Prostate gland (tissue), 2 donors: ENCODE measurements around the gene ZSCAN20. TPM values are rescaled to one million over a fixed set of nuclear protein-coding genes. Genes with fewer than 3 reads are reported as not detected.

Experiments
- DNase-seq: peaks from one replicate; pipeline ENCODE4 v3.0.0-alpha.2; 2019; ENCODE audit warnings: low spot score
- H3K27ac ChIP-seq, 2 donors: fragments of 200-600 bp; sonication (generic); 2 replicates each; pipeline ENCODE4 v1.5.1; 2017 to 2019
- H3K27me3 ChIP-seq: fragments of 200-600 bp; sonication (generic); replicated peaks from 2 replicates; pipeline ENCODE4 v1.5.1; 2019; ENCODE audit not compliant: insufficient read depth
- H3K36me3 ChIP-seq, 2 donors: fragments of 200-600 bp; sonication (generic); 1 replicate in 1 of 2; 2 replicates in 1 of 2; pipeline versions ENCODE4 v1.5.1 to v1.8.1; 2017 to 2019
- H3K4me1 ChIP-seq: fragments of 200-600 bp; sonication (generic); replicated peaks from 2 replicates; pipeline ENCODE4 v1.5.1; 2019
- H3K4me3 ChIP-seq, 2 donors: fragments of 200-600 bp; sonication (generic); 2 replicates each; pipeline ENCODE4 v1.5.1; 2017 to 2019
- H3K9me3 ChIP-seq: fragments of 200-600 bp; sonication (generic); 2 replicates; pipeline ENCODE4 v1.5.1; 2017
- CTCF ChIP-seq, 4 experiments: fragments of 200-600 bp in 2 of 4; fragments of 450-650 bp in 2 of 4; sonication (generic) in 2 of 4; IDR thresholded peaks; 1 replicate in 3 of 4; 2 replicates in 1 of 4; pipeline ENCODE4 v1.5.1; 2016 to 2019; ENCODE audit warnings: antibody characterized with exemption in 4 of 4, mild to moderate bottlenecking in 2 of 4, moderate library complexity in 2 of 4
- POLR2A ChIP-seq: fragments of 450-650 bp; IDR thresholded peaks from one replicate; pipeline ENCODE4 v1.6.1; 2016; ENCODE audit warnings: antibody characterized with exemption, mild to moderate bottlenecking
- POLR2AphosphoS5 ChIP-seq: sonication (generic); formaldehyde crosslinking; IDR thresholded peaks from one replicate; pipeline ENCODE4 v1.6.1; 2017; ENCODE audit warnings: antibody characterized with exemption
- WGBS: methylation state at CpG from one replicate; pipeline ENCODE4 v1.1.5; 2018; 5-methylcytosine and 5-hydroxymethylcytosine counted together
- intact Hi-C: fragments of 100-400 bp; cut with DNase I; formaldehyde crosslinking; loops from one replicate; pipeline ENCODE4 v1.14.2; 2022
- total RNA-seq, 2 donors: library from RNA; depleted of rRNA; stranded (reverse); fragments of >200 nt; gene quantifications; one replicate each; pipeline ENCODE4 v1.1.0, GENCODE V29; 2016

The ZSCAN20 gene
- total RNA-seq, 2 donors from 2014 or later, result 4.7 to 11.1 TPM

DNA sequence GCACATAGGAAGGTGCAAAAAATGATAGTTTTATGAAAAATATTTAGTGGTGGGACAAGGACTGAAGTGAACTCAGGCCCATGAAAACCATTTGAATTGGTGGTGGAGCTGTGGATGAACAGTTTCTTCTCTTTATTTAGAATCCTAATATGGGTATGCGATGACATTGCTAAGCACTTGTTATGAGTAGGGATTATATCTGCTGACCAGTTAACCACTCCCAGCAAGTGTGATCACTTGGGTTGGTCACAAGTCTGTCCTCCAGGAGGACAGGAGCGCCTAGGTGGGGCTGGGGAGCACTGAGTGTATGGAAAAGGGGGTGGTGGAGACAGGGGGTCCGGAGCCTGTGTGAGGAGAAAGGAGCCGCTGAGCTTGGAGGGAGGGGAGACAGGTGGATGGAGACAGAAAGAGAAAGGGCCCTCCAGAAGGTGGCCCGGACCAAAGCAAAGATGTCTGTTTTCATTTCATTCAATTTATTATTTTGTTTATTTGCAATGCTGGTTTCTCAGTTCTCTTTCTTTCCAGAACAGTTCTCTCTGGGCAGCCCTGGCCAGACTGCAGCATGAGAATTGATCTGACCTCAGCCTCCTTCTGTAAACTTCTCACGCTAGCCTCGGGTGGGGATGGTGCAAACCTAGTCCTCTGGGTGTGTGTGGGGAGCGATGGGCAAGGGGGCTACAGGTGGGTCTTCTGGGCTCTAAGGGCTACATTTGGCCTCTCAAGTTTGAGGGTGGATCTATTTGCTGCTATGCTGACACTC is 9.9 kb upstream of the ZSCAN20 start:
- H3K9me3 ChIP-seq, result no peaks in the 10 kb centered on the region
- 83% methylated on average over 8 of the region's 8 CpGs for WGBS
- H3K36me3 ChIP-seq, result no peaks in the 10 kb centered on the region
- TF ChIP-seq POLR2AphosphoS5 (peak; percentile 15), CTCF (IDR thresholded peaks at IDR 0.05) (no peak)
- no peaks in the 10 kb centered on the region for H3K4me1 ChIP-seq
- DNase-seq, result no peak
- peak overlapping the region in 1 of 2 donors; percentile 37 for H3K27ac ChIP-seq
- no peaks in the 10 kb centered on the region for H3K27me3 ChIP-seq
- no peak overlapping the region for H3K4me3 ChIP-seq
- intact Hi-C loops, result loop anchor here (10.0 kb wide), 1 partner anchor 338 kb away; no protein-coding TSS in a partner anchor

GRCh38 chr1:33464552-33464951 is 7.9 kb upstream of the ZSCAN20 start:
- no peak for TF ChIP-seq CTCF (IDR thresholded peaks at IDR 0.05)
- TF ChIP-seq POLR2A, result no peak
- no peak for TF ChIP-seq POLR2AphosphoS5
- no peaks in the 10 kb centered on the region for H3K27me3 ChIP-seq
- DNase-seq, result no peak
- no peak overlapping the region for H3K27ac ChIP-seq
- WGBS, result 93% methylated on average over 3 of the region's 3 CpGs
- H3K36me3 ChIP-seq, result no peaks in the 10 kb centered on the region
- no peaks in the 10 kb centered on the region for H3K9me3 ChIP-seq
- intact Hi-C loops, result loop anchor here (10.0 kb wide), 1 partner anchor 340 kb away; no protein-coding TSS in a partner anchor
- H3K4me3 ChIP-seq, result no peak overlapping the region
- no peaks in the 10 kb centered on the region for H3K4me1 ChIP-seq

DNA sequence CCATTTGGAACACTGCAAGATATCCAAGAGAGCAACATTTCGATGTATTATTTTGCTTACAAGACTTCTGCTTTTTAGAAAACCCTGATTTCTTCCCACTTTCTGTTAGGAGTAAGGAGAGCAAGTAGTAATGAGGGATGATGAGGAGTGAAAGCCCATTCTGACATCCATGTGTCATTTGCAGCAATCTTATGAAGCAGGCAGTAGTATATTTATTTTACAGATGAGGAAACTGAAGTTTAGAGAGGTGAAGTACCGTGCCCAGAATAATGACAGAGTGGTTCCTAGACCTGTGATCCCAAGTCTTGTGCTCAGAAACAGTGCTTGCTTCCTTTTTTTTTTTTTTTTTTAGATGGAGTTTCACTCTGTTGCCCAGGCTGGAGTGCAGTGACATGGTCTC is 7.1 kb upstream of the ZSCAN20 start:
- H3K36me3 ChIP-seq, result no peaks in the 10 kb centered on the region
- H3K27me3 ChIP-seq, result no peaks in the 10 kb centered on the region
- 92% methylated on average over 2 of the region's 2 CpGs for WGBS
- no peak overlapping the region for H3K27ac ChIP-seq
- intact Hi-C loops, result loop anchor here (10.0 kb wide), 1 partner anchor 341 kb away; no protein-coding TSS in a partner anchor
- H3K4me1 ChIP-seq, result no peaks in the 10 kb centered on the region
- DNase-seq, result no peak
- no peak for TF ChIP-seq POLR2A
- no peak for TF ChIP-seq POLR2AphosphoS5
- TF ChIP-seq CTCF (IDR thresholded peaks at IDR 0.05), result no peak
- no peaks in the 10 kb centered on the region for H3K9me3 ChIP-seq
- H3K4me3 ChIP-seq, result no peak overlapping the region

DNA sequence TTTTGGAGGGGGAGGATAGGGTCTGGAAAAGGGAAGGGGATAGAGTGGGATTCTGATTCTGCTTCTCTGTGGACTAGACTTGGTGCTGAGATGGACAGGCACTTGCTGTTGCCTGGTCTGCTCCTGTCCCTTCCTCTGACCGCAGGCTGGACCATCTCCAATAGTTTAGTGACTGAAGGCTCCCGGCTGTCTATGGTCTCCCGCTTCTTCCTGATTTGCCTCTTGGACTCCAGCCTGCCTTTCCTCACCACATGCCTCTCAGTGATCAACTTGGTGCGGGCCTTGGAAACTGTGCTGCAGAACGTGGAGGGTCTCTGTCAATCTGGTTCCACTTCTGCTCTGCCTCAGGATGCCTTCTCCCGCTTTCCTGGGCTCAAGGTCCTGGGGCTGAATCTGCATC is 6.3 kb upstream of the ZSCAN20 start:
- Histone ChIP-seq H3K4me3 (no peak overlapping the region), H3K27me3 (no peaks in the 10 kb centered on the region), H3K9me3 (no peaks in the 10 kb centered on the region), H3K36me3 (no peaks in the 10 kb centered on the region), H3K4me1 (no peaks in the 10 kb centered on the region), H3K27ac (no peak overlapping the region)
- WGBS, result 53% methylated on average over 6 of the region's 6 CpGs
- no peak for TF ChIP-seq CTCF (IDR thresholded peaks at IDR 0.05)
- intact Hi-C loops, result loop anchor here (10.0 kb wide), 1 partner anchor 341 kb away; no protein-coding TSS in a partner anchor
- no peak for DNase-seq

DNA sequence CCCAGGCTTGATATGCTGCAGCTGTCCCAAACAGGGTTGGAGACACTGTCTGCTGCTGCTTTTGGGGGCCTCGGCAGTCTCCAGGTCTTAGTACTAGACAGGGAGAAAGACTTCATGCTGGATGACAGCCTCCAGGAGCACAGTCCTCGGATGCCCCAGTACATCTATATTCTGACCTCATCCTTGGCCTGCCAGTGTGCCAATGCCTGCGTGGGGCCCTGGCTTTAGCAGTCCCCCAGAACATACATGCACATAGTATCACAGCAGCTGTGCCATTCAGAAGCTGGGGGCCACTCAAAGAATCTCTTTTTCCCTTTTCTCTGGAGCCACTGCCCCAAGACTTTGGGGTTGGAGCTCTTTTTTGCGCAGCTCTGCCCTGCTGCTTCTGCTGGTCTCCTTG is 4.4 kb upstream of the ZSCAN20 start:
- Histone ChIP-seq H3K27ac (no peak overlapping the region), H3K4me1 (no peaks in the 10 kb centered on the region), H3K36me3 (no peaks in the 10 kb centered on the region), H3K9me3 (no peaks in the 10 kb centered on the region), H3K27me3 (no peaks in the 10 kb centered on the region), H3K4me3 (no peak overlapping the region)
- intact Hi-C loops, result loop anchor here (10.0 kb wide), 1 partner anchor 343 kb away; no protein-coding TSS in a partner anchor
- no peak for DNase-seq
- no peak for TF ChIP-seq POLR2AphosphoS5
- WGBS, result 84% methylated on average over 4 of the region's 4 CpGs
